GM18873 (cell line): ENCODE measurements around the gene STK32B.
"Not testable (repeated sequence)": the region's sequence is repeated elsewhere in the genome, so short reads cannot be mapped to it uniquely, and the experiment has no call there.

ENCODE experiments used
- ATAC-seq: cut with Tn5 transposase; IDR thresholded peaks from one replicate; pipeline ENCODE4 v1.9.1; 2021; ENCODE audit warnings: mild to moderate bottlenecking, moderate library complexity, moderate number of reproducible peaks; ENCODE audit not compliant: unreplicated experiment, low FRiP score

The STK32B gene

DNA sequence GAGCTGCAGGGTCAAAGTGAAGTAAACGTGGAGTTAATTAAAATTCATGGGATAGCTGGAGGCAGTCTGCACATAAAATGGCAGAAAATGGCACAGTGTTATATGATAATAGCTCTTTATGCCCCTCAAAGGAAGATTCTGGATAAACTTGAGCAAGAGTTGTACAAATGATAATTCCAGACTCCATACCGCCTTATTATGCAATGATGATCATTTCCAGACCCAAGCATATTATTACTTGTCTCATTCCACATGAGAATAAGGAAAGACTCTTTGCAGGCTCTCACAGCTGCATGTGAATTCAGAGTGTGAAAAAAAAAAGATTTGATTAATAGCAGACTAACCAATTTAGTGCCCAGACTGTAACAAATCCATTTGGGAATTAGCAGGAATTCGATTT, 105.4 kb downstream of the STK32B start:
- ATAC-seq, result no peak

DNA sequence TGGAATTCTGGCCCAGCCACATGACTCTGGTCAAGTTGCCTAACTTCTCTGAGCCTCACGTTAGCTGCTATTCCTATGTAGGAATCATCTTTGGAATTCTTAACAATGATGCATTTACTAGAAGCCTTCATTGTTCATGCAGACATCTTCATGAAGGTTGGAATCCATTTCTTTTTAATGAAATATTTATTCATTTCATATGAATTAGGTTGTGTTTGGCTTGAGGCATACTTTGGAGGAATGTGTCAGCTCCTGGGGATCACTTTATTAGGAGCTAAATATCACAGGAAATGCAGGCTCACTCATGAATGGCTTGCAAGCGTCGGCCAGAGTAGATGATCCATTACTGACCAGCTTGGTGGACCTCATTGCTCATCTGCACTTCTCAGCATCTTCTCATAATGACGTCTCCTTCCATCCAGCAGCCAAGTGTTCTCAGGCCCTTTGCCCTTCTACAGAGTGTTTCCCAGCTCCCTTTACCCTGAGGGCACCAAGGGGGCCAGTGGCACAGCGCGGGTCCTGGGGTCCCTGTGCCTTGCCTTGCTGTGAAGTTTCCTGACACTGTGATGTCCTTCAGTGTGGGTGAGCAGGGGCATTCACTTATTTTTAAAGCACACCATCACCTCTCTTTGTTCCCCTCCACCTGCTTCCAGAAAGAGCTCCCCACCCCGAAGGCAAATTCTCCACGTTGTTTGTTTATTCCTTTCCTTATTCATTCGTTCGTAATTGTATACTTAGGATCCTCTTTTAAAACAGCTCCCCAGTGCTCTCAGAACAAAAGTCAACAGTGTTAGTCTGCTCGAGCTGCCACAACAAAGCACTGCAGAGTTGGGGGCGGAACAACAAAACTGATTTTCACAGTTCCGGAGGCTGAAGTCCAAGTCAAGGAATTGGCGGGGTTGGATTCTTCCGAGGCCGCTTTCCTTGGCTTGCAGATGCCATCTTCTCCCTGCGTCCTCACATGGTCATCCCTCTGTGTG, 106.8 kb downstream of the STK32B start:
- ATAC-seq, result no peak

DNA sequence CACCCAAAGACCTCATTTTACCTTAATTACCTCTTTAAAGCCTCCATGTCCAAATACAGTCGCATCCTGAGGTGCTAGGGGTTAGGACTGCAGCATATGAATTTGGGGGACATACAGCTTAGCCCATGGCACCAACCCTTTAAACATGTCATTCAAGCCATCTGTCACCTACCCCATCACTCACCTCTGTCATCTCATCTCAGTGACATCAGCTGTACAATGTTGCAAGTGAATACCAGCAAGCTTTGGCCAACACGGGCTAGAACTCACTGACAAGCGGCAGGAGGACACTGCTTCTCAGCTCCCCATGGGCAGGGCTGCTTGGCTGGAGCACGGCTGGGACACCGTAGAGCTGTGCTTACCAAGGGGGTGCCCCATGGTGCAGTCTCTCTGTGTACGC, 107.5 kb downstream of the STK32B start:
- ATAC-seq, result no peak

DNA sequence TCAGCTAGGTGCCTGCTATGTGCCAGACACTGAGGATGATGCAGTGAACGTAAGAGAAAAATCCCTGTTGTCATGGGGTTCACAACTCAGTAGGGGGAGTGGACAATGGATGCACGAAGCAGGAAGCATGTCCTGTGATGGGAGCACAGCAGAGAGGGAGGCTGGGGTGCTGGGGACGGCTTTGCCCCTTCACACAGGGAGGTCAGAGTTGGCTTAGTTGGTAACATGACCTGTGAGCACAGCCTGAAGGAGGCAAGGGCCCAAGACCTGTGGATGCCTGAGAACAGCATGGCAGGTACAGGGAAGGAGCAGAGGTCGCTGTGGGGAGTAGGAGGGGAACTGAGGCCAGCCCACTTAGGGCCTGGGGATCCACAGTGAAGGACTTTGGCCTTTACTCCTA, 109.4 kb downstream of the STK32B start:
- ATAC-seq, result no peak

DNA sequence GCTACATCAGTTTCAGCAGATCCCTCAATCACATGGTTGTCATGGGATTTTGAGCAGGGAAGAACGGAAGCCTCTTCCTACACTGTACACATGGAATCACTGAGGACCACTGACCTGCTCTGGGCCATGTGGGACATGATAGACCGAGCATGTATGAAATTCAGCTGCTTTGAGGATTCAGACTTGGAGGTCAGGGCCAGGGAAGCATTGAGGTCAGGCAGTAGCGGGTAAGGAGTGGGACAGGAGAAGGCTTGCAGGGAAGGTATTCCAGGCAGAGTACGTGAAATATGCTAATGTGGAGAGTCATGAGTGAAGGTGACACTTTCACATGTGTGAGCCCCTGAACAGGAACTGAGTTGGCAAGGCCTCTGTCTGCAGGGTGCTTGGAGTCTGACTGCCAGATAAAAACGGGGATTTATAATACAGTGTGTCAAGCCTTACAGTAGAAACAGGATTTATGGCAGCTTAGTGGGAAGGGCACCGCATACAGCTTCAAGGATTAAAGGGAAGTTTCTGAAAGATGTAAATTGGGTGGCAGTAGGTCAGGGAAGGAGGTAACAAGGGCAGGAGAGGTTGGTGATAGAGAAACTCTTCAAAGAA, 111.7 kb downstream of the STK32B start:
- ATAC-seq, result no peak

DNA sequence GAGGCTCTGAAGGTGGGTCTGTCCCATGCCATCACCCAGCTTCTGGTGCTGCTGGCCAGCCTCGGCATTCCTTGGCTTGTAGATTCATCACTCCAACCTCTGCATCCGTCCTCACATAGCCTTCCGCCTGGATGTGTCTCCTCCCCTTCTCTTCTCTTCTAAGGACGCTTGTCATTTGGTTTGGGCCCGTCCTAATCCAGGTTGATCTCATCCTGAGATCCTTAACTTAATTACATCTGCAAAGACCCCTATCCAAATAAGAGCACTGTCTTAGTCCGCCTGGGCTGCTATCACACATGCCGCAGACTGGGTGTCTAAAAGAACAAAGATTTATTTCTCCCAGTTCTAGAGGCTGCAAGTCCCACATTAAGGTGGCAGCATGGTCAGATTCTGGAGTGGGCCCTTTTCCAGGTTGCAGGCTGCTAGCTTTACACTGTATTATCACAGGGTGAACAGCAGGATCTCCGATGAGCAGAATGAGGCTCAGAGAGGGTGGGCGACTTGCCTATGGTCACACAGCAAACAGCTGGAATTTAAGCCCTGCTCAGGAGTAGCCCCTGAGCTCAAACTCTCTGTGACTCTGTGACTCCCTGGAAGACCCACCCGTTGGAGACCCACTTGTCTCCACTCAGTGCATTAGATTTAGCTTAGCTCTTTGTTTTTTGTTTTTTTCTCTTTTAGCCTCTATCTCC, 113.1 kb downstream of the STK32B start:
- no peak for ATAC-seq

DNA sequence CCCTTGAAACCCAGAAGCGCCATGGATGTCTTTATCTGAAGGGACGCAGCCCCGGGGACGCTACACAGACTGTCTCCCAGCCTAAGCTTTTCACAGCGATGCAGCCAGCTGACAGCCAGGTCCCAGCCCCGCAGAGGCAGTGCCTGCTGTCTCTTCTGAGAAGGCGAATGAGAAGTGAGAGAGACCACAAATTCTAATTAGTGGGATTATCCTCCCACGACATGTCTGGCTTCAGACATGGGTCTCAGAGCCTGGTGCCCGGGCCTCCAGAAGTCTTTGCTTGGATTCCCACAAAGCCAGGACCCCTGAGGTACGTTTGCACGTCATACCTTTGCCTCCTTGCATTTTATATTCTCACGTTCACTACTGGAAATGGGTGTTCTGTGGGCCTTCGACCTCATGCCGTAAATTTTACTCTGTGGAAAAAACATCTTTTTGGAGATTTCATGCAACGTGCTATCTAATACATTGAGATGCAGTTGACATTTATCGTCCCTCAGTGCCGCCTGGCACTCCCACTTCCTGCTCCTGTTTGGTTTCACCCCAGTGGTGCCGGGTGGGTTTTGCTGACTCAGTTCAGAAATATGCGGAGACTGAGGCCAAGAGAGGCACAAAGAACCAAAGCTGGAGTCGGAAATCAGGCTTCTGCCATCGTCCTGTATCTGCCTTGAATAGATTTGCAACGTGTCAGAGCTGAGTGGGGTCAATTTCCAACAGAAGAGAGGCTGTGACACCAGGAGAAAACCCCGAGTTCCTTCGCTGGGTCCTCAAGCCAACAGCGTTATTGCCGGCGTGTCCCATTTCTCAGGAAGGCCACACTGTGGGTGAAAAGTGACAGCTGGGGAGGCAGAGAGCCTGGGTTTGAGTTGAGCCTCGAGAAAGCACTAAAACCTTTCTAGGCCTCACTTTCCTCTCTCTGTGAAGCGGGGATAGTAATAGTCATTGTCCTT, 114.4 kb downstream of the STK32B start:
- ATAC-seq, result no peak

DNA sequence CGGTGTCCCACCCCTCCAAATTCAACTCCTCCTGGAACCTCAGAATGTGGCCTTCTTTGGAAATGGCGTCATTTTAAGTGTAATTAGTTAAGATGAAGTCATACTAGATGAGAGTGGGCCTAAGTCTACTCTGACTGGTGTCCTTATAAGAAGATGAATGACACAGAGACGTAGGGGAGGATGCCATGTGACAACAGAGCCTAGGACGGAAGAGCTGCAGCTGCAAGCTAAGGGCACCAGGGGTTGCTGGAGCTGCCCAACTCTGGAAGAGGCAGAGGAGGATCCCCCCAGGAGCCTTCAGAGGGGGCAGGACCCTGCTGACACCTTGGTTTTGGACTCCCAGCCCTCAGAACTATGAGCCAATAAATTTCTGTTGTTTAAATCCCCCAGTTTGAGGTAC, 115.1 kb downstream of the STK32B start:
- ATAC-seq, result no peak

DNA sequence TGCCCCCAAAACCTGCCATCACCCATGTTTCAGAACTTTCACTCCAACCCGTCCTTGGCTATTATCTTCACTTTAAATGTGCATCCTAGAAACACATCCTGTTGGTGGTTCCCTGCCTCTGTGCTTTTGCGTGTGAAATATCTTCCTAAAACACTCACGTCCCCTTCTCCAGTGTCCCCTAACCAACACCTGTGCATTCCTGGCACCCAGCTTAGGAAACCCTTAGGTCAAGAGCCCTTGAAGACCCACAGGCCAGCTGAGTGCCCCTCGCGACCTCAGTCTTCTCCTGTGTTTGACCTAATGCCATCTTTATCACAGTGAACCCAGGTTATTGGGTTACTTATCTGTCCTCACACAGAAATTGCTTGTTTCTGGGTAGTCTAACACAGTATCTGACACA, 117.6 kb downstream of the STK32B start:
- no peak for ATAC-seq

DNA sequence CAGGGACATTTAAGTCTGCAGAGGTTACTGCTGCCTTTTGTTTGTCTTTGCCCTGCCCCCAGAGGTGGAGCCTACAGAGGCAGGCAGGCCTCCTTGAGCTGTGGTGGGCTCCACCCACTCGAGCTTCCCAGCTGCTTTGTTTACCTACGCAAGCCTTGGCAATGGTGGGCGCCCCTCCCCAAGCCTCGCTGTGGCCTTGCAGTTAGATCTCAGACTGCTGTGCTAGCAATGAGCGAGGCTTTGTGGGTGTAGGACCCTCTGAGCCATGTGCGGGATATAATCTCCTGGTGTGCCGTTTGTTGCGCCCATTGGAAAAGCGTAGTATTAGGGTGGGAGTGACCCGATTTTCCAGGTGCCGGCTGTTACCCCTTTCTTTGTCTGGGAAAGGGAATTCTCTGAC, 124.6 kb downstream of the STK32B start:
- not testable (repeated sequence) for ATAC-seq

DNA sequence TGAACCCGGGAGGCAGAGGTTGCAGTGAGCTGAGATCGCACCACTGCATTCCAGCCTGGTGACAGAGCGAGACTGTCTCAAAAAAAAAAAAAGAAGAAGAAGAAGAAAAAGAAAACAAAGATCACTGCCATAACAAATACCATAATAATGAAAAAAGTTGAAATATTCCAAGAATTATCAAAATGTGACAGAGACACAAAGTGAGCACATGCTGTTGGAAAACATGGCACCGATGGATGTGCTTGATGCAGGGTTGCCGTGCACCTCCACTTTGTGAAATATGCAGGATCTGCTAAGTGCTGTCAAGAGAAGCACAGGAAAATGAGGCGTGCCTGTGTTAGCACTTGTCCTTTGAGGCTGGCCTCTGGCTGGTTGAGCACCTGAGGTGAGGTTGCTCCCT, 133.3 kb downstream of the STK32B start:
- ATAC-seq, result no peak

DNA sequence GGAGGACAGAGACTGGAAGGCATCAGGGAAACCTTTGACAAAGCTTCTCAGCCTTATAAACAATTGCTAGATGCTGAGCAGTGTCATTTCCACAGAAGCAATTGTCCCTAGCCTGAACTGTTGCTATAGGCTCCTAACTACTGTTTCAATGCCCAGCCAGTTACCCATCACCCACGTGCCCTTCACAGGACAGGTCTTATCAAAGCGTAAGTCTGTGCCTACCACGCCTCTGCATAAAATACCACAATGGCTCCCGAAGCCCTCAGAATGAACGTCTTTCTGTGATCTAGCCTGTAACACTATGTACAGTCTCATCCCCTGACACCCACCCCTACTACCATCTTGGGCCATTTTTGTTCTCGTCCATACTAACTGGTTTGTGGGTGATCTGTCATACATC, 134.3 kb downstream of the STK32B start:
- no peak for ATAC-seq

DNA sequence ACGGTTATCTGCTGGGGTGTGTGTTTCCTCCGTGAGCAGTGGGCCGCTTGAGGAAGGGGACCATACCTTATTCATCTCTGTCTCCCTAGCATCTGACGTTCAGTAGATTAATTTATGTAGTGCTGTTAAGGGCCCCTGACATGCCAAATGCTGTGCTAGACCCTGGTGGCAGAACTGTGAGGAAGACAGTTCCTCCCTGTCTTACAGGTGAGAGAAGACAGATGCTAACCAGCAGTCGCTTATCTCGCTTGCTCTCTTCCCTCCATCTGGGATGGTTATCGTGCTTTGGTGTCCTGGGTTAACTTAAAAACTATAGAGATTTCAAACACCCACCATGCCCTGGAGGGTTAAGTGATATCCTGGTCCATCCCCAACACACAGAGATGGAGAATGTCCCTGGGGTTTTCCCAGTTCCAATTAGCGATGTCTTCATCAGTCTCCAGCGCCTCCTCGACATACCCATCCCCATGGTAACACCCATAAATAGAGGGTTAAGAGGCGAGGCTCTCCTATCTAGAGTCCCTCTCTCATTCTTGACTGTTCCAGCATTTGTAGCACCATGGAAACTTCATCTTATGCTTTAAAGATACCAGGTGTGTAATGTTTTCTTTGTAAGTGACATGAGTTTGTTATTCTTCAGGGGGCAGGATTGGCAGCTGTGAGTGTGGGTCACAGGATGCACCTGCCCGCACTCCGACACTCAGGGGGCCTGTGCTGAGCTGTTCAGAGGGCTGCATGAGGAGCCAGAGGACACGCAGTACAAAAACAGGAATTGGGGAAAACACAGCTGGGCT, 135.2 kb downstream of the STK32B start:
- ATAC-seq, result no peak

DNA sequence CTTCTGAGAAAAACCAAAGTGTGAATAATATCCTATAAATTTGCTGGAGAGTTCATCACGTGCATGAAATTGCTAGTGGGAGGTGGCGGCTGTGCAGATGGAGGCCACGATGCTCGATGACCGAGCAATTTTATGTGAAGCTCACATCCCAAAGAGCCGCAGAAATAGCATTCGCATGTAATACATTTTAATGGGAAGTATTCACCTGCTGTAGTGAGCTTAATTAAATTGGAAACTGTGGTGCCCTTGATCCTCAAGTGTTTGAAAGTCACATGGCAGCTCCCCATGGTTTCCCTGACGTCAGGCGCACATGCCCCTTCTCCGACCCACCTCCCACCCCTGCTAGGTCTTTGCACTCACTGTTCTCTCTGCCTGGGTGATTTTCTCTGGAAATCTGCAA, 136.8 kb downstream of the STK32B start:
- ATAC-seq, result no peak

DNA sequence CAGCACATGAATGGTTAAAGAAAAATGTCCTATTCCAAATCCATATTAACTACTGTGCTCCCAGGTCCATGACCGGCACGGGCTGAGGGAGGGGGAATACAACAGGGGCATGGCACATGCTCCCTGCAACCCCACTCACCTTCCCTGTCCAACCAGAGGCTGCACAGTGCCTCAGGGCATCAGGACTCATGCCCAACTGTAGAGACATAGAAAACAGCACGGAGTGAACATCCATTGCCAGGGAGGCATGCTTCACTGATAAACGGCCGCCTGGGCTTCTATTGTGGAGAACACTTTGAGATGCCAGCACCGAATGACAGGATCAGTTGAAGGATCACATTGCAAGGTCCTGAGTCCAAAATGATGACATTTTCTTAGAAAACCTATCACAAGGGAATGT, 140.6 kb downstream of the STK32B start:
- ATAC-seq, result no peak

DNA sequence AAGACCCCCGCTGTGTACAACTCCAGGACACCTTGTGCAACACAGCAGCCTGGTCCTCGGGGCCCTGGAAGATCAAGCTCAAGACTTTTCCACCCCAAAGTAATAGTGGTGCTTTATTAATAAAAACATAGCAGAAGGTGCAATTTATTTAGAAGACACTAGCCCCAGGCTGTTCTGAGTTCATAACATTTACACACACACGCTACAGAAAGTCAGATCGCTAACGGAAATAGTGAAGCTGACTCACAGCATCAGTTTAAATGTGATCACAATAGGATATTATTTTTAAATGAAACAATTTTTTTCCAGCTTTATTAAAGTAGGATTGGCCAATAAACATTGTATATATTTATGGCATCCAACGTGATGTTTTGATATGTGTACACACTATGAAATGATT, 141.0 kb downstream of the STK32B start:
- ATAC-seq, result no peak

DNA sequence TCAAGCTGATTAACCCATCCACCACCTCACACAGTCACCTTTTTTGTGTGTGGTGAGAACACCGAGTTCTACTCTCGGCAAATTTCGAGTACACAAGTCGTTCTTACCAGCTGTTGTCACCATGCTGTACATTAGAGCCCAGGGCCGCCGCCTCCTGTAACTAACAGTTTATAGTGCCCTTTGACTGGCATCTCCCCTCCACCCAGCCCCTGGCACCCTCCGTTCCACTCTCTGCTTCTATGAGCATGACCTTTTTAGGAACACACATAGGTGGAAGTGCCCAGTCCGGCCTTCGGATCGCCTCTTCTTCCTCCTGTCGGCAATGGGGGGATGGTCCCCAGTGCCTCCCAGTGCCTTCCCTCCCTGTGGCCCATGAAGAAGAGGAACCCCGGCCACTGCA, 141.4 kb downstream of the STK32B start:
- no peak for ATAC-seq

DNA sequence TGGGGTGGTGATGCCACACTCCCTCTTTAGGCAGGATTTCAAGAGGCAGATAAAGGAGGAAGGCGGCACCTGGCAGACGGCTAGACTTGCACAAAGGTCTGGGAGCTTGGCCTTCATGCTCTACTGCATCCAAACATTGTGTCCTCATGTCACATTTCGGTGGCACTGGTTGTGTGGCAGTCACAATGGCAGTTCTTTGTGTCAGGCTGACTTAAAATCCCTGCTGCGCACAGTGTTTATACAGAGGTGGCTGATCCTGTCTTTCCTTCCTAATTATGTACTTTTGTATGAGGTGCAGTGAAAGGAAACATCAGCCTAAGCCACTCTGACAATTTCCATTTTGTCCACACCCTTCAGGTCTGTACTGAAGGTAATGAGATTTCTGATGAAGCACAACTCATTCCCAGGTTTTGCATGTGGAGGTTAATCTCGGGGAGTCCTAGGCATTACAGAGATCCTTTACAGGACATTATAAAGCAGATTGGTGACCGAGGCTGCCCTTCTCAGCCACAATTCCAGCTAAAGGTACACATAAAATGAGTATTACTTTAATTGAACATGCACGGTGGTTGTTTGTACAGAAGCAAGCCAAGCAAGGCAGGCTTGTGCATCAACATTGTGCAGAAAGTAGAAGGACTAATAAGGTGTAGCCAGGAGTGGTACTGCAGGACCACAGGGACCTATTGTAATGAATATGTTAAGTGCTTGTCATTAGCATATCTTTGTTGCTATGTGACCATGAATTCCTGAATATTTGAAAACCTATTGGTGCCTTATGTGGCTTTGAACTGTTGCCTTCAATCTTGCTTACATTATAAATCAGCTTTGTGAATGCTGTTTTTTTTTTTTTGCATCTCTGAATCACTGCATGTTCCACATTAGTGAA, 147.6 kb downstream of the STK32B start:
- no peak for ATAC-seq

DNA sequence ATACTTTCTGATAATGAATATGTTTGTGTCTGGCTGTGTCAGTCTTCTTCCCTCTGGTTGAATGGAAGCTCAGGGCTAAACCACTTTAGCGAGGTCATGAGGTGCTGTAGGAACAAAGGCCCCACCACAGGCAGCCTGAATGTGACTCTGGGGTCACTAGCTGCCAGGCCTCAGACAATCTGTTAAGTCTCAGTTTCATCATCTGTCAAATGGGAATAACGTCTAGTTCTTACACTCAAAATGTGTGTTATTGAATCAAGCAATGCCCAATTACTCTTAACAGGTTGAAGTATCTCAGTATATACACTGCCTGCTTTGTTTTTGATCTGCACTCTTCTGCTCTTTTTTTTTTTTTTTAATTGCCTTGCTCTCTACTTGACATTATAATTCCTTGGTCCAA, 148.6 kb downstream of the STK32B start:
- no peak for ATAC-seq
